Coronary artery (tissue), 2 donors: ENCODE results near the gene CSTF2.

Experiments
- DNase-seq: peaks from one replicate; pipeline ENCODE4 v3.0.0-alpha.2; 2017; ENCODE audit warnings: low spot score
- H3K27ac ChIP-seq, 2 donors: fragments of 200-600 bp; sonication (generic); one replicate each; pipeline ENCODE4 v1.5.1; 2016 to 2019
- H3K4me3 ChIP-seq: fragments of 200-600 bp; sonication (generic); 2 replicates; pipeline ENCODE4 v1.5.1; 2016; ENCODE audit warnings: mild to moderate bottlenecking, moderate library complexity
- CTCF ChIP-seq: fragments of 200-600 bp; sonication (generic); IDR thresholded peaks from one replicate; pipeline ENCODE4 v1.5.1; 2019; ENCODE audit warnings: antibody characterized with exemption

CSTF2 gene

GRCh38 chrX:100812216-100813158, 7.7 kb upstream of the CSTF2 start:
- TF ChIP-seq CTCF, result no peak
- H3K27ac ChIP-seq, result no peak overlapping the region
- no peak overlapping the region for H3K4me3 ChIP-seq
- no peak for DNase-seq

- H3K4me3 ChIP-seq, result no peak overlapping the region
- TF ChIP-seq CTCF, result no peak
- DNase-seq, result no peak
- H3K27ac ChIP-seq, result no peak overlapping the region
Observed at GRCh38 chrX:100817340-100817739, 2.9 kb upstream of the CSTF2 start.

- no peak for DNase-seq
- peak overlapping the region; percentile 74 for H3K4me3 ChIP-seq
- TF ChIP-seq CTCF, result no peak
- H3K27ac ChIP-seq, result peak overlapping the region in 1 of 2 donors; percentile 23
Observed at GRCh38 chrX:100819534-100819836, 706 bp upstream of the CSTF2 start.

- Histone ChIP-seq H3K4me3 (no peak overlapping the region), H3K27ac (no peak overlapping the region)
- no peak for DNase-seq
- TF ChIP-seq CTCF, result no peak
Observed at GRCh38 chrX:100829730-100830129, 9.5 kb downstream of the CSTF2 start.

GRCh38 chrX:100830143-100830542, 10.0 kb downstream of the CSTF2 start:
- DNase-seq, result no peak
- TF ChIP-seq CTCF, result no peak
- Histone ChIP-seq H3K27ac (no peak overlapping the region), H3K4me3 (no peak overlapping the region)

- TF ChIP-seq CTCF, result no peak
- no peak overlapping the region for H3K4me3 ChIP-seq
- no peak overlapping the region for H3K27ac ChIP-seq
- no peak for DNase-seq
Observed at GRCh38 chrX:100830547-100830946, 10.4 kb downstream of the CSTF2 start.
